ENCODE measurements around the gene PRRX2. TPM values are rescaled to one million over a fixed set of nuclear protein-coding genes. Genes with fewer than 3 reads are reported as not detected.
A peak's percentile ranks its signal among the peaks of the same experiment; 100 is the strongest.
"Not testable (repeated sequence)": the region's sequence is repeated elsewhere in the genome, so short reads cannot be mapped to it uniquely, and the experiment has no call there.

The PRRX2 gene
- total and polyA plus RNA-seq, 2 experiments from 2014 or later: 9.7 to 23.0 TPM

DNA sequence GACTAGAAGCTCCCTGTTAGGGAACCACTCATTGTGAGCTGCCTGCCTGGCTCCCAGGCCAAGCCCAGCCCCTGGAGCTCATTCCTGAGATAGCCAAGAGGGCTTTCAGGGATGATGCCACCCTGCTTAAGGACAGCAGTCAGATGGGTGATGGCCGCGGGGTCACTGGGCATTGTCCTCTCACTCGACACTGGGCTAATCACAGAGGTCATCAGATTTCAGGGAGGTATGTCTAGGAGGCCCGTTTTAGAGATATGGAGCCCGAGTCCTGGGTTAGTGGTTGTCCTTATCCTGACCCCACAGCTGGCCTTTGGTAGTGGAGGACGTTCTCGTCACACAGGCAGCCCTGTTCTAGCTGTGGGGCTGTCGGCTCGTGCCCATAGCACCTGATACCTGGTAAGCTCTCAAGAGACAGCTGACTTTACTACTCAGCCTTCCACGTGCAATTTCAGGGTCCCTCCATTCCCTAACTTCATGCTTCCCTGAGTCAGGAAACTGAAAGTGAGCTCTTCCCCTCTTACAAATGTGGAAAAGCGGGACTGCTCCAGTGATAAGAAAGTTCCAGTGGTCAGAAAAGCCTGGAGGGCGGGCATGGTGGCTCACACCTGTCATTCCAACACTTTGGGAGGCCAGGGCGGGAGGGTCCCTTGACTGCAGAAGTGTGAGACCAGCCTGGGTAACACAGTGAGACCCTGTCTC lies 94.5 kb downstream of the PRRX2 start:
- no peak overlapping the region for H3K4me2 ChIP-seq
- no peak overlapping the region for H3K27ac ChIP-seq
- TF ChIP-seq, protein P1, sequence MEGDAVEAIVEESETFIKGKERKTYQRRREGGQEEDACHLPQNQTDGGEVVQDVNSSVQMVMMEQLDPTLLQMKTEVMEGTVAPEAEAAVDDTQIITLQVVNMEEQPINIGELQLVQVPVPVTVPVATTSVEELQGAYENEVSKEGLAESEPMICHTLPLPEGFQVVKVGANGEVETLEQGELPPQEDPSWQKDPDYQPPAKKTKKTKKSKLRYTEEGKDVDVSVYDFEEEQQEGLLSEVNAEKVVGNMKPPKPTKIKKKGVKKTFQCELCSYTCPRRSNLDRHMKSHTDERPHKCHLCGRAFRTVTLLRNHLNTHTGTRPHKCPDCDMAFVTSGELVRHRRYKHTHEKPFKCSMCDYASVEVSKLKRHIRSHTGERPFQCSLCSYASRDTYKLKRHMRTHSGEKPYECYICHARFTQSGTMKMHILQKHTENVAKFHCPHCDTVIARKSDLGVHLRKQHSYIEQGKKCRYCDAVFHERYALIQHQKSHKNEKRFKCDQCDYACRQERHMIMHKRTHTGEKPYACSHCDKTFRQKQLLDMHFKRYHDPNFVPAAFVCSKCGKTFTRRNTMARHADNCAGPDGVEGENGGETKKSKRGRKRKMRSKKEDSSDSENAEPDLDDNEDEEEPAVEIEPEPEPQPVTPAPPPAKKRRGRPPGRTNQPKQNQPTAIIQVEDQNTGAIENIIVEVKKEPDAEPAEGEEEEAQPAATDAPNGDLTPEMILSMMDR (IDR thresholded peaks at IDR 0.05; ENCODE audit: poor library complexity): no peak
- TF ChIP-seq EZH2phosphoT487 (IDR thresholded peaks at IDR 0.05; ENCODE audit: low read depth, severe bottlenecking, unreplicated experiment) (no peak), EZH2 (IDR thresholded peaks at IDR 0.05; ENCODE audit: borderline replicate concordance) (no peak)
- no peak for DNase-seq (ENCODE audit: low spot score)
- H4K20me1 ChIP-seq (ENCODE audit: insufficient read depth, poor library complexity, severe bottlenecking): no peaks in the 10 kb centered on the region
- H3K4me1 ChIP-seq (ENCODE audit: insufficient read depth): peaks cover 19% of the 10 kb centered on the region
- no peaks in the 10 kb centered on the region for H3K27me3 ChIP-seq
- no peaks in the 10 kb centered on the region for H3K36me3 ChIP-seq (replicated peaks; ENCODE audit: insufficient read depth, low read depth)
- no peaks in the 10 kb centered on the region for H3K79me2 ChIP-seq
- H3K9me3 ChIP-seq (ENCODE audit: low read depth): no peaks in the 10 kb centered on the region
- no peak overlapping the region for H2AFZ ChIP-seq
- H3K9me2 ChIP-seq (replicated peaks; ENCODE audit: insufficient read depth): no peaks in the 10 kb centered on the region
- WGBS (ENCODE audit: low lambda C conversion rate, missing lambda C conversion rate): 80% methylated on average over 13 of the region's 13 CpGs
- no peak overlapping the region for H3K4me3 ChIP-seq

DNA sequence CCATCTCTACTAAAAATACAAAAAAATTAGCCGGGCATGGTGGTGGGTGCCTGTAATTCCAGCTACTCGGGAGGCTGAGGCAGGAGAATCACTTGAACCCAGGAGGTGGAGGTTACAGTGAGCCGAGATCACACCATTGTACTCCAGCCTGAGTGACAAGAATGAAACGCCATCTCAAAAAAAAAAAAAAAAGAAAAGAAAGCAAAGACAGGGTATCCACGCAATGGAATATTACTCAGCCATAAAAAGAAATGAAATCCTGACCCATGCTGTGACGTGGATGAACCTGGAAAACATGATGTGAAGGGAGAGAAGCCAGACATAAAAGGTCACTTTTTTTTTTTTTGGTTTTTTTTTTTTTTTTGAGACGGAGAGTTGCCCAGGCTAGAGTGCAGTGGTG lies 95.3 kb downstream of the PRRX2 start:
- DNase-seq (ENCODE audit: low spot score); H3K4me2 ChIP-seq; H3K9me2 ChIP-seq (replicated peaks; ENCODE audit: insufficient read depth); H4K20me1 ChIP-seq (ENCODE audit: insufficient read depth, poor library complexity, severe bottlenecking); H2AFZ ChIP-seq; H3K36me3 ChIP-seq (replicated peaks; ENCODE audit: insufficient read depth, low read depth); H3K4me3 ChIP-seq; H3K9me3 ChIP-seq (ENCODE audit: low read depth); H3K79me2 ChIP-seq; H3K27me3 ChIP-seq: not testable (repeated sequence)
- Histone ChIP-seq H3K4me1 (ENCODE audit: insufficient read depth) (peaks cover 19% of the 10 kb centered on the region), H3K27ac (peak overlapping the region; percentile 84)
- WGBS (ENCODE audit: low lambda C conversion rate, missing lambda C conversion rate): 98% methylated on average over 7 of the region's 7 CpGs

DNA sequence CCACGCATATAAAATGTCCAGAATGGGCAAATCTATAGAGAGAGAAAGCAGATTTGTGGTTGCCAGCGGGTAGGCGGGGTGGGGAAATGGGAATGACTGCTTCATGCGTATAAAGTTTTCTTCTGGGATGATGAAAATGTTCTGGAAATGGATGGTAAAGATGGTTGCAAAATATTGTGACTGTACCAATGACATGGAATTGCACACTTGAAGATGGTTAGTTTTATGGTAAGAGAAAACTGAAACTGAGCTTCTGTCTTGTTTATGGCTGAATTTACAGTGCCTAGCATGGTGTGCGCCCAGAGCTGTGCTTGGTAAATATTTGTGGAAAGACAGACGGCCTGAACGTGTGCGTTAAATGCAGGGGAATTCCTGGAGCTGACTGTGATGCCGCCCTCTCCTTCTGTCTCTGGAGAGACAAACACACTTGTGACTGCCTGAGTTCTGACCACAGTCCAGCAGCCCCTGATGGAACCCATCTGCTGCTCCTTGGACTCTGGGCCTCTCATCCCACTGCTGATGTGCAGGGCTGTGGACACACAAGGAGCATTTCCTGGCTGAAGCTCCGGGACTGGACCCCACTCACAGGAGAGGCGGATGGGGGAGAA lies 96.0 kb downstream of the PRRX2 start:
- Histone ChIP-seq H2AFZ (peak overlapping the region; percentile 23), H3K4me1 (ENCODE audit: insufficient read depth) (peaks cover 19% of the 10 kb centered on the region)
- no peak for DNase-seq (ENCODE audit: low spot score)

DNA sequence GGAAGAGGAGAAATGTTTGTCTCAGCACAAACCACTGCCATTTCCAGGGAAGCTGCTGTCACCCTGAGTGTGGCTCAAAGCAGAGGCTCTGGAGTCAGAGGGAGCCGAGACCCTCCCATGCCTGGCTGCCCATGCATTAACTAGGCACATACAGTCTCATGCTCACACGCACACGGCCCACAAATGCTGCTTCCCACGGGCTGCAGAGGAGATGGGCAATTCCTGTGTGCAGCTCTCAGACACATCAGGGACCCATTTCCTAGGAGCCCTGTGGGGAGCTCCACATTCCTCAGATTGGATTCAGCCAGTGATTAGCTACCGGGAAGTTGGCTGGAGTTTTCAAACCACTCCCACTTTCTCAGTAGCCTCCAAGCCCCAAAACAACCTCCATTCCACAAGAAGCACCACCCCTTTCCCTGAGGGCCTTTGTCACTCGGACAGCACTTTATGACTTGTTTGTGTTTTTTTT lies 96.5 kb downstream of the PRRX2 start:
- Histone ChIP-seq H3K27me3 (no peaks in the 10 kb centered on the region), H2AFZ (peak overlapping the region; percentile 23), H4K20me1 (ENCODE audit: insufficient read depth, poor library complexity, severe bottlenecking) (no peaks in the 10 kb centered on the region), H3K9me3 (ENCODE audit: low read depth) (no peaks in the 10 kb centered on the region), H3K4me2 (peak overlapping the region; percentile 55), H3K79me2 (no peaks in the 10 kb centered on the region), H3K27ac (peak overlapping the region; percentile 84), H3K4me3 (no peak overlapping the region), H3K36me3 (replicated peaks; ENCODE audit: insufficient read depth, low read depth) (no peaks in the 10 kb centered on the region), H3K9me2 (replicated peaks; ENCODE audit: insufficient read depth) (no peaks in the 10 kb centered on the region), H3K4me1 (ENCODE audit: insufficient read depth) (peaks cover 19% of the 10 kb centered on the region)
- WGBS (ENCODE audit: low lambda C conversion rate, missing lambda C conversion rate): 42% methylated on average over 6 of the region's 6 CpGs
- DNase-seq (ENCODE audit: low spot score): no peak
- TF ChIP-seq EZH2 (IDR thresholded peaks at IDR 0.05; ENCODE audit: borderline replicate concordance) (no peak), EZH2phosphoT487 (IDR thresholded peaks at IDR 0.05; ENCODE audit: low read depth, severe bottlenecking, unreplicated experiment) (no peak)
- TF ChIP-seq, protein P1 (IDR thresholded peaks at IDR 0.05; ENCODE audit: poor library complexity): no peak

More for the DNA sequence above, 96.0 kb downstream of the PRRX2 start:
- peak overlapping the region; percentile 84 for H3K27ac ChIP-seq
- no peaks in the 10 kb centered on the region for H4K20me1 ChIP-seq (ENCODE audit: insufficient read depth, poor library complexity, severe bottlenecking)
- H3K9me3 ChIP-seq (ENCODE audit: low read depth): no peaks in the 10 kb centered on the region
- H3K27me3 ChIP-seq: no peaks in the 10 kb centered on the region
- H3K9me2 ChIP-seq (replicated peaks; ENCODE audit: insufficient read depth): no peaks in the 10 kb centered on the region
- no peak for TF ChIP-seq EZH2 (IDR thresholded peaks at IDR 0.05; ENCODE audit: borderline replicate concordance)
- TF ChIP-seq, protein P1 (IDR thresholded peaks at IDR 0.05; ENCODE audit: poor library complexity): no peak
- no peak for TF ChIP-seq EZH2phosphoT487 (IDR thresholded peaks at IDR 0.05; ENCODE audit: low read depth, severe bottlenecking, unreplicated experiment)
- no peak overlapping the region for H3K4me3 ChIP-seq
- WGBS (ENCODE audit: low lambda C conversion rate, missing lambda C conversion rate): 61% methylated on average over 11 of the region's 11 CpGs
- peak overlapping the region; percentile 55 for H3K4me2 ChIP-seq
- H3K36me3 ChIP-seq (replicated peaks; ENCODE audit: insufficient read depth, low read depth): no peaks in the 10 kb centered on the region
- no peaks in the 10 kb centered on the region for H3K79me2 ChIP-seq

DNA sequence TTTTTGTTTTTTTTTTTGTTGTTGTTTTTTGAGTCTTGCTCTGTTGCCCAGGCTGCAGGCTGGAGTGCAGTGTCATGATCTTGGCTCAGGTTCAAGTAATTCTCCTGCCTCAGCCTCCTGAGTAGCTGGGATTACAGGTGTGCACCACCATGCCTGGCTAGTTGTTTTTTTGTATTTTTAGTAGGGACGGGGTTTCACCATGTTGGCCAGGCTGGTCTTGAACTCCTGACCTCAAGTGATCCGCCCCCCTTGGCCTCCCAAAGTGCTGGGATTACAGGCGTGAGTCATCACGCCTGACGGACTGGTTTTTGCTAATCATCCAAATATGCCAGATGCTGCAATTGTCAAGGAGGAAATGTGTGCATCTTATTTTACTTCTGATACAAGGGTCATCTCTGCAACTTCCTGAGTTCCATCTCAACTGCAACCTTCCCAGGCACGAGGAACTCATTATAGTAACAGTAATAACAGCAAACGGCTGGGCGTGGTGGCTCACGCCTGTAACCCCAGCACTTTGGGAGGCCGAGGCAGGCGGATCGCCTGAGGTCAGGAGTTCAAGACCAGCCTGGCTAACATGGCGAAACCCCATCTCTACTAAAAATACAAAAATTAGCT lies 97.0 kb downstream of the PRRX2 start:
- H3K36me3 ChIP-seq (replicated peaks; ENCODE audit: insufficient read depth, low read depth); H3K9me2 ChIP-seq (replicated peaks; ENCODE audit: insufficient read depth); H2AFZ ChIP-seq; H3K79me2 ChIP-seq; DNase-seq (ENCODE audit: low spot score); H3K4me3 ChIP-seq; H4K20me1 ChIP-seq (ENCODE audit: insufficient read depth, poor library complexity, severe bottlenecking); H3K9me3 ChIP-seq (ENCODE audit: low read depth); H3K27me3 ChIP-seq: not testable (repeated sequence)
- 73% methylated on average over 13 of the region's 13 CpGs for WGBS (ENCODE audit: low lambda C conversion rate, missing lambda C conversion rate)
- Histone ChIP-seq H3K4me1 (ENCODE audit: insufficient read depth) (peaks cover 19% of the 10 kb centered on the region), H3K27ac (peak overlapping the region; percentile 84), H3K4me2 (peak overlapping the region; percentile 55)
